ENCODE data around the gene C12orf75. TPM values are rescaled to one million over a fixed set of nuclear protein-coding genes. Genes with fewer than 3 reads are reported as not detected.
A peak's percentile ranks its signal among the peaks of the same experiment; 100 is the strongest.
"Not testable (repeated sequence)": the region's sequence is repeated elsewhere in the genome, so short reads cannot be mapped to it uniquely, and the experiment has no call there.

The C12orf75 gene
- total RNA-seq, 1 donor from 2014 or later, result 2.6 TPM

GRCh38 chr12:105401198-105401597 is 70.7 kb downstream of the C12orf75 start:
- intact Hi-C loops (cut with DNase I), result no loop called here
- DNase-seq (ENCODE audit: low spot score), result no peak

GRCh38 chr12:105402366-105402765 is 71.9 kb downstream of the C12orf75 start:
- DNase-seq (ENCODE audit: low spot score), result no peak
- intact Hi-C loops (cut with DNase I), result no loop called here

- DNase-seq (ENCODE audit: low spot score), result no peak
- intact Hi-C loops (cut with DNase I), result no loop called here
These were observed 72.6 kb downstream of the C12orf75 start for GRCh38 chr12:105403095-105403494.

GRCh38 chr12:105404134-105404533 is 73.6 kb downstream of the C12orf75 start:
- DNase-seq (ENCODE audit: low spot score); intact Hi-C loops (cut with DNase I): not testable (repeated sequence)

- intact Hi-C loops (cut with DNase I), result no loop called here
- no peak for DNase-seq (ENCODE audit: low spot score)
These were observed 76.0 kb downstream of the C12orf75 start for GRCh38 chr12:105406497-105406896.

- intact Hi-C loops (cut with DNase I), result no loop called here
- no peak for DNase-seq (ENCODE audit: low spot score)
These were observed 78.8 kb downstream of the C12orf75 start for GRCh38 chr12:105409279-105409678.

- DNase-seq (ENCODE audit: low spot score), result no peak
- intact Hi-C loops (cut with DNase I), result loop anchor here (10.0 kb wide), 1 partner anchor 935 kb away; no protein-coding TSS in a partner anchor
These were observed 79.4 kb downstream of the C12orf75 start for GRCh38 chr12:105409801-105410471.

- DNase-seq (ENCODE audit: low spot score), result no peak
These were observed 83.5 kb downstream of the C12orf75 start for GRCh38 chr12:105413911-105414487.

GRCh38 chr12:105417732-105418131 is 87.2 kb downstream of the C12orf75 start:
- no peak for DNase-seq (ENCODE audit: low spot score)
- intact Hi-C loops (cut with DNase I), result loop anchor here (10.0 kb wide), 1 partner anchor 927 kb away; no protein-coding TSS in a partner anchor

More at GRCh38 chr12:105413911-105414487, 83.5 kb downstream of the C12orf75 start:
- intact Hi-C loops (cut with DNase I), result loop anchor here (10.0 kb wide), 1 partner anchor 931 kb away; no protein-coding TSS in a partner anchor

- DNase-seq (ENCODE audit: low spot score), result no peak
- intact Hi-C loops (cut with DNase I), result loop anchor here (10.0 kb wide), 1 partner anchor 927 kb away; no protein-coding TSS in a partner anchor
These were observed 87.7 kb downstream of the C12orf75 start for GRCh38 chr12:105418229-105418628.

- intact Hi-C loops (cut with DNase I), result loop anchor here (10.0 kb wide), 1 partner anchor 926 kb away; no protein-coding TSS in a partner anchor
- no peak for DNase-seq (ENCODE audit: low spot score)
These were observed 88.4 kb downstream of the C12orf75 start for GRCh38 chr12:105418821-105419291.

- intact Hi-C loops (cut with DNase I), result loop anchor here (1.0 to 10.0 kb wide), 5 partner anchors 285 to 925 kb away; partner anchors contain the start of gene NUAK1
- no peak for DNase-seq (ENCODE audit: low spot score)
These were observed 89.1 kb downstream of the C12orf75 start for GRCh38 chr12:105419606-105420005.

- DNase-seq (ENCODE audit: low spot score), result no peak
- intact Hi-C loops (cut with DNase I), result loop anchor here (1.0 to 10.0 kb wide), 4 partner anchors 285 to 804 kb away; partner anchors contain the start of gene NUAK1
These were observed 89.6 kb downstream of the C12orf75 start for GRCh38 chr12:105420046-105420445.

GRCh38 chr12:105420659-105421240 is 90.3 kb downstream of the C12orf75 start:
- intact Hi-C loops (cut with DNase I), result loop anchor here (1.0 to 10.0 kb wide), 4 partner anchors 284 to 804 kb away; partner anchors contain the start of gene NUAK1
- peak; percentile 82 for DNase-seq (ENCODE audit: low spot score)

Other genes with a start within 250 kb of the C12orf75 start
- gene ALDH1L2, start 246.2 kb upstream of the C12orf75 start, total RNA-seq, result 3.6 TPM
- gene WASHC4, start 223.0 kb upstream of the C12orf75 start, total RNA-seq, result 25.7 TPM
- gene APPL2, start 94.5 kb upstream of the C12orf75 start, total RNA-seq, result 15.6 TPM

Measured in cardiac septum (tissue), 1 donor.